ENCODE data around the gene NTRK3.

Gene NTRK3

GRCh38 chr15:88257311-88258092 lies 963 bp upstream of the NTRK3 start:
- DNase-seq (ENCODE audit: low read depth) = no peak

GRCh38 chr15:88255484-88256278 lies 858 bp downstream of the NTRK3 start:
- DNase-seq (ENCODE audit: low read depth) = no peak

GRCh38 chr15:88255087-88255483 lies 1.5 kb downstream of the NTRK3 start:
- DNase-seq (ENCODE audit: low read depth) = no peak

- DNase-seq (ENCODE audit: low read depth) = no peak
These were observed 4.1 kb downstream of the NTRK3 start for GRCh38 chr15:88252441-88252840.

GRCh38 chr15:88250826-88251225 lies 5.7 kb downstream of the NTRK3 start:
- DNase-seq (ENCODE audit: low read depth) = no peak

- DNase-seq (ENCODE audit: low read depth) = no peak
These were observed 7.3 kb downstream of the NTRK3 start for GRCh38 chr15:88249220-88249619.

- no peak for DNase-seq (ENCODE audit: low read depth)
These were observed 8.6 kb downstream of the NTRK3 start for GRCh38 chr15:88247914-88248313.

GRCh38 chr15:88246666-88247446 lies 9.7 kb downstream of the NTRK3 start:
- peak; percentile 48 for DNase-seq (ENCODE audit: low read depth)

- no peak for DNase-seq (ENCODE audit: low read depth)
These were observed 10.5 kb downstream of the NTRK3 start for GRCh38 chr15:88246081-88246480.

GRCh38 chr15:88243895-88244787 lies 12.4 kb downstream of the NTRK3 start:
- DNase-seq (ENCODE audit: low read depth) = no peak

- DNase-seq (ENCODE audit: low read depth) = no peak
These were observed 13.7 kb downstream of the NTRK3 start for GRCh38 chr15:88242586-88243555.

- no peak for DNase-seq (ENCODE audit: low read depth)
These were observed 15.1 kb downstream of the NTRK3 start for GRCh38 chr15:88241461-88241860.

- DNase-seq (ENCODE audit: low read depth) = no peak
These were observed 15.5 kb downstream of the NTRK3 start for GRCh38 chr15:88241060-88241459.

- DNase-seq (ENCODE audit: low read depth) = no peak
These were observed 16.9 kb downstream of the NTRK3 start for GRCh38 chr15:88239594-88239993.

- DNase-seq (ENCODE audit: low read depth) = no peak
These were observed 17.7 kb downstream of the NTRK3 start for GRCh38 chr15:88238618-88239430.

- no peak for DNase-seq (ENCODE audit: low read depth)
These were observed 21.8 kb downstream of the NTRK3 start for GRCh38 chr15:88234711-88235110.

- DNase-seq (ENCODE audit: low read depth) = no peak
These were observed 22.6 kb downstream of the NTRK3 start for GRCh38 chr15:88233921-88234320.

- DNase-seq (ENCODE audit: low read depth) = no peak
These were observed 23.8 kb downstream of the NTRK3 start for GRCh38 chr15:88232771-88233201.

- DNase-seq (ENCODE audit: low read depth) = no peak
These were observed 24.5 kb downstream of the NTRK3 start for GRCh38 chr15:88231909-88232644.

Measured in stimulated activated CD8-positive, alpha-beta memory T cell treated with anti-CD3 and anti-CD28 coated beads, Interleukin-7, amount 100 ng/mL, for 24 hours (primary cell).